Fibroblast of pulmonary artery (primary cell): ENCODE measurements around the gene PLEKHH1.

Experiments
- DNase-seq: peaks from one replicate; pipeline ENCODE4 v3.0.0-alpha.2; 2010; ENCODE audit warnings: low read depth
- H3K4me3 ChIP-seq: replicated peaks from 2 replicates; pipeline ENCODE4 v1.5.1; 2011; ENCODE audit warnings: low read depth, mild to moderate bottlenecking, control low read depth, low read length, moderate library complexity
- CTCF ChIP-seq: IDR thresholded peaks from 2 replicates; pipeline ENCODE4 v1.5.1; 2011; ENCODE audit warnings: mild to moderate bottlenecking, control low read depth, low read length, inconsistent platforms; ENCODE audit errors: missing control alignments

The PLEKHH1 gene

DNA sequence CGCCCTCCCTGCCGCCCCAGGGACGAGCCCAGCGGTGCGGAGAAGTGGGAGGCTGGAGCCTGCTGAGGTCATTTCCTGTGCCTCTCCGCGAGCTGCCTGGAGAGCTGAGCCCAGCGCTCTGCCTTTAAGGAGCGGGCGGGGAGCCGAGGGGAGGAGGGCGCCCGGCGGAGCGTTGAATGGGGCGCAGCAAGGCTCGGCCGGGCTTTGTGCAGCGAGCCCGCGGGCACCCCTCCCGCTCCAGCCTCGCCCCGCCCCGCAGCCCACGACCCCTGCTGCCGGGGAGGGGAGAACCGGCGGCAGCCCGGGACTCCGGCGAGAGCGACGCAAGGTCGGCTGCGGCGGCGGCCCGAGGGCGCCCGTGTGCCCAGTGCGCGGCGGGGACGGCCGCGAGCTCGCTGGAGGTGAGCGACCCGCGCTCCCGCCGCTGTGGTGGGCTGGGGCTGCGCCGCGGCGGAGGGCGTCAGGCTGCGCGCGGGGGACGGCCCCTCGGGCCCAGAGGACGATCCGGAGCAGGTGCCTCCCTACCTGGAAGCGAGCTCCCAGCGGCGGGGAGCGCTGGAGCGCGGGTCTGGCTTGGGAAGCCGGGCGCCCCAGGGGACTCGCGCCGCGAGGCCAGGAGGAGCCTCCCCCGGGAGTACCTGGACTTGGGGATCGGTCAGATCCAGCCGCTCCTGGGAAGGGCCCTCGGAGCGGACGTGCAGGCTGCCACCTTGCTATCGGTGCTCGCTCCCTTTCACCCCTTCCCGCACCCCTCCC, at the start of gene PLEKHH1:
PLEKHH1 (plus strand) TSS at position 293 of the 756 bp plus-strand sequence. CDS start 8,578 bp downstream, outside the sequence.
- H3K4me3 ChIP-seq: peak within 1 kb of the TSS; percentile 49
- DNase-seq: peak; percentile 61
- TF ChIP-seq CTCF: no peak

DNA sequence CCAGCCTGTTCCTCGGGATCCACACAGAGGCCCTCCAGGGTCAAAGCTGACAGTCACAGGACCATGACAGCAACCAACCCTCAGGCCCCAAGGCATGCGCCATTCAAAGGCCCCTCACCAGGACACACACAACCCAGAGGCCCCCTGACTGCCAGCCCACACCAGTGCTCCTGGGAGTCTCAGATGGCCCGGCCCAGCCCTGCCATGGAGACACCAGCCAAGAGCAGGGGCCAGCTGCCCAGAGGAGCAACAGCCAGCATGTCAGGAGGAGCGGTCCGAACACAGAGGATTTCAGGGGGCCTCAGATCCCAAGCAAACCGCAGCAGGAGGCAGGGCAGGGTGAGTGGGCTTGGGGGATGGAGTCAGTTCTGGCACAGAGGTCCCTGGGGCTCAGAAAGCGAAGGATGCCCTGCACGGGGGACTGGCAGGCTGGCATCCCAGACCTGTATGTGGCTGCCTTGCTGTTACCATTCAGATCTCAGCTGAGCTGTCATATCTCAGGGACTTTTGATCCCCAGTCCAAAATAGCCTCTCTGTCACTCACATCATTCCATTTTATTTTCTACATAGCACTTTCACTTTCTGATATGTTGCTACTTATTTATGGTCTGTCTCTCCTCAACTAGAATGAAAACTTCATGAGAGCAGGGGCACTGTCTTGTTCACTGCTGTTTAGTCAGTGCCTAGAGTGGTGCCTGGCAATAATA, 49.4 kb upstream of the PLEKHH1 start:
- no peak overlapping the region for H3K4me3 ChIP-seq
- no peak for DNase-seq
- TF ChIP-seq CTCF: no peak

DNA sequence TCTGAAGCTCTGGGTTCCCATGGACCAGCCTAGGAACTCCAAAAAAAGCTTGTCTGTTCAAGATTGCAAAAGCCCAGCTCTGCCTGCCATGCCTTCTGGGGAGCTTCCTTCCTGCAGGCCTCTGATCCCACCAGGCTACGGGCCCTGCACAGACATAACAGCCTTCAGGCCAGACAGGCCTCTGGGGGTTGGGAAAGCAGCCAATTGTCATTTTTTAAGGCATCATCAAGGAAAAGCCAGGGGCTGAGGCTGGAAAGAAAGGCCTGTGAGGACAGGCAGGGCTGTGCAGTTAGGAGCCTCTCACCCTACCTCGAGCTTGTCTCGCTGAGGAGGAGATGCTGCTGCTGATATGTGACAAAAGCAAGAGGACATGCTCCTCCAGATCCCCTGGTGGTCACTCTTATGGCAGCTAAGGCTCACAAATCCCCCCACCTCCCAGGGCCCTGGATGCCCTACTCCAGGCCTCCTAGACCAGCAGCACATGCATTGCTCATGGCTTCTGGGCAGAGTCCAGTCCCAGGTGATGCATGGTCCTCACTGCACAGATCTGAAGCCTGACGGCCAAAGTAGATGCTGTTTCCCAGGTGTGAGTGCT, 47.5 kb upstream of the PLEKHH1 start:
- peak; percentile 46 for DNase-seq
- no peak overlapping the region for H3K4me3 ChIP-seq
- no peak for TF ChIP-seq CTCF

- no peak for DNase-seq
- TF ChIP-seq CTCF: no peak
- no peak overlapping the region for H3K4me3 ChIP-seq
These were observed 46.2 kb upstream of the PLEKHH1 start for GRCh38 chr14:67486890-67487289.

- H3K4me3 ChIP-seq: no peak overlapping the region
- TF ChIP-seq CTCF: no peak
- no peak for DNase-seq
These were observed 45.8 kb upstream of the PLEKHH1 start for GRCh38 chr14:67487332-67487731.

DNA sequence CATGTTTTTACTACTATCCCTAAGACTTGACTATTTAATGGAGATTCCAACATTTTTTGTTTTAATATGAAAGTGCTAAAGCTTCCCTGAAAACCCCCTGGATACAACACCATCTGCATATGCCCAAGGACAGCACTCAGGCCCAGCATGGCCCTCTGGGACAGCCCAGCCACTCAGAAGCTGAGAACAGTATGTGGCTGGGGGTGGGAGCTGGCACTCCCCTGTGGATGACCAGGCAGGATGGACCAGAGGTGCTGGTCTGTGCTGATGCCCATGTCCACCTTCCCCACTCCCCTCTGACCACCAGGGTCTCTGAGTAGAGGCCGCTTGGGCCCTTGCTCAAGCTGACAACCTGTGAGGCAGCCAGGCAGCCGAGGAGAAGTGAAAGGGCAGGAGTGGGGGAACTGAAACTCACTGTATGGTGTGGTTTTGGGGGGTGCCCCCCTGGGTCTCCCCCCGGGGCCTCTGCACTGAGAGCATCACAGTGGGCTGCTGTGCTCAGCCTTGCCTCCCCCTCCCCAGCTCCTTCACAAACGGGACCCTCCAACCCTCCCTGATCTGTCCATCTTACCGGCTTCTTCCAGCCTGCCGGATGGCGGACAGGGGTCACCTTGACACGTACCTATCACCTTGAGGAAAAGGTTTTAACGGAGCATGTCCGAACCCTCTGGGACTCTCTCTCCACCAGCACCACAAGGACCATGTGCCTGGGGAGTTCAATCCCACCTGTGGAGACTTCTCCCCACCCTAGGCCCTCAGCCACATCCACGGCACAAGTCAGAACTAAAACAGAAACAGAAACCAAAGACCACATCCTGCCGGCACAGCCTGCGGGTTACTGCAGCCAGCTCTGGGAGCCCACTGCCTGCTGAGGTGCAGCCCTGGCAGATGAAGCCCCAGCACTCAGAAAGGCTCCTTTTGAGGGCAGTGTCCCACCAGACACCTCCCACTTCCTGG, 44.9 kb upstream of the PLEKHH1 start, which contains the start of gene TMEM229B:
TMEM229B (minus strand) TSS at position 785 of the 957 bp plus-strand sequence. CDS start 14,798 bp downstream, outside the sequence.
- no peak for DNase-seq
- H3K4me3 ChIP-seq: no peak within 1 kb of the TSS
- no peak for TF ChIP-seq CTCF
